NB4 (cell line): Measurements from ENCODE around the gene ARL13A.

Source experiments
- CTCF ChIP-seq: IDR thresholded peaks from one replicate; pipeline ENCODE4 v1.5.1; 2012; ENCODE audit warnings: low read depth, low read length
- POLR2A ChIP-seq: IDR thresholded peaks from 2 replicates; pipeline ENCODE4 v1.6.1; 2011; ENCODE audit warnings: mild to moderate bottlenecking; ENCODE audit not compliant: insufficient read length; ENCODE audit errors: extremely low read depth

- TF ChIP-seq CTCF, result no peak
- no peak for TF ChIP-seq POLR2A
Measured at GRCh38 chrX:100931925-100932285, 37.6 kb upstream of the ARL13A start.
